Activated T-helper 17 cell treated with anti-CD3 and anti-CD28 coated beads, Interleukin-2, amount 50 U/mL, for 72 hours (primary cell): ENCODE data around the gene MORN5. TPM values are rescaled to one million over a fixed set of nuclear protein-coding genes. Genes with fewer than 3 reads are reported as not detected.

Experiments used
- ATAC-seq: fragments of 150-1000 bp; cut with Tn5 transposase; replicated peaks from 2 replicates; pipeline ENCODE4 v1.10.0; 2021; ENCODE audit warnings: mild to moderate bottlenecking, moderate library complexity
- H3K27ac Mint-ChIP-seq: one replicate; pipeline ENCODE4 v1.8.0; 2022; ENCODE audit warnings: mixed read lengths
- H3K27me3 Mint-ChIP-seq: one replicate; pipeline ENCODE4 v1.8.0; 2022; ENCODE audit warnings: mixed read lengths
- H3K36me3 Mint-ChIP-seq: one replicate; pipeline ENCODE4 v1.8.0; 2022; ENCODE audit warnings: low read depth, mild to moderate bottlenecking, mixed read lengths
- H3K4me1 Mint-ChIP-seq: one replicate; pipeline ENCODE4 v1.8.0; 2022; ENCODE audit warnings: mixed read lengths
- H3K4me3 Mint-ChIP-seq: one replicate; pipeline ENCODE4 v1.8.0; 2022; ENCODE audit warnings: mild to moderate bottlenecking, mixed read lengths
- H3K9me3 Mint-ChIP-seq: one replicate; pipeline ENCODE4 v1.8.0; 2022; ENCODE audit warnings: mixed read lengths
- total RNA-seq, 2 donors: library from RNA; stranded (reverse); gene quantifications; one replicate each; pipeline ENCODE4 v1.2.3, GENCODE V29; 2022

MORN5 gene
- total RNA-seq, 2 donors from 2014 or later = not detected

GRCh38 chr9:122129969-122130368 lies 29.7 kb upstream of the MORN5 start:
- H3K36me3 Mint-ChIP-seq = peaks cover 5% of the 10 kb centered on the region
- H3K9me3 Mint-ChIP-seq = no peaks in the 10 kb centered on the region
- ATAC-seq = no peak
- no peak overlapping the region for H3K4me3 Mint-ChIP-seq
- no peak overlapping the region for H3K27ac Mint-ChIP-seq
- H3K27me3 Mint-ChIP-seq = peaks cover 13% of the 10 kb centered on the region
- H3K4me1 Mint-ChIP-seq = peaks cover 11% of the 10 kb centered on the region

DNA sequence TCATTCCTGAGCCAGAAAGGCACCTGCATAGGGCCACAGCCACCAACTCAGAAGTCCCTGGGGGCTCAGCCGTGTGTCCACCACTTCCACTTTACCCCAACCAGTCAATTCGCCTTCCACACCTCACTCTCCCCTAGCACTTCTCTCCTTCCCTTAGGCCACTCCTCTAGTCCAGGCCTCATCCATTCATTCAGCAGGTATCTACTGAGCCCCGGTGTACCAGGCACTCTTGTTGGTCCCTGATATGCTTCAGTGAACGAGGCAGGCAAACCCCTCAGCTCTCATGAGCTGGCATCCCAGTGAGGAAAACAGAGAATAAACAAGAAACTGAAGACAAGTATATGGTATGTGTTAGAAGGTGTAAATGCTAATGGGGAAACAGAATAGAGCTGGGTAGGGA lies 28.9 kb upstream of the MORN5 start:
- ATAC-seq = no peak
- Mint-ChIP-seq H3K9me3 (no peaks in the 10 kb centered on the region), H3K4me1 (peaks cover 6% of the 10 kb centered on the region), H3K36me3 (no peaks in the 10 kb centered on the region), H3K27ac (no peak overlapping the region), H3K4me3 (no peak overlapping the region), H3K27me3 (peaks cover 8% of the 10 kb centered on the region)

DNA sequence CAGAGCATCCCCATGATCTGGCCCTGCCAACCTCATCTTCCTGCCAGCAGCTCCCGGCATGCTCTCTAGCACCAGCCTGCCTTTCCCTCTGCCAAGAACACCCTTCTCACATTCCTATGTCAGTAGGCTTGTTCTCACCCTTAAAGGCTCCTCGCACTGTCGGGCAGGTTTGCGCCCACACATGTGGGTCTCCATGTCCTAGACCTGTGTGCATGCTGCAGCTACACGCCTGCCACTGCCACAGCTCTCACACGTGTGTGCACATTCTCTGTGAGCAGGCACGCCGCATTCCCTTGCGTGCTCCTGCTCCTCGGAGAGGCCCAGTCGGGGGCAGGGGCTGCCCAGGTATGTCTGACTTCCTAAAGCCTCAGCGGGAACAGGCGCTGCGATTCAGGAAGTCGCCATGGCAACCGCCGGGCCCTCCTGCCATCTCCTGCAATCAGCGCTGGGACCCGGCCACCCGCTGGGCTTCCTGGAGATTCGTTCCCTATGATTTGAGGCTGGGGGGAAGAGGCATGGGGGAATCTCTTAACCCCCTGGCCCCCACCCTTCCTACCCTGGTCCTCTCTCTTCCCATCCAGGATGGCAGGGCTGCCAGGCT lies 28.2 kb upstream of the MORN5 start:
- Mint-ChIP-seq H3K27ac (no peak overlapping the region), H3K27me3 (peaks cover 4% of the 10 kb centered on the region), H3K9me3 (no peaks in the 10 kb centered on the region), H3K4me1 (peaks cover under 1% of the 10 kb centered on the region), H3K36me3 (no peaks in the 10 kb centered on the region), H3K4me3 (no peak overlapping the region)
- ATAC-seq = no peak

DNA sequence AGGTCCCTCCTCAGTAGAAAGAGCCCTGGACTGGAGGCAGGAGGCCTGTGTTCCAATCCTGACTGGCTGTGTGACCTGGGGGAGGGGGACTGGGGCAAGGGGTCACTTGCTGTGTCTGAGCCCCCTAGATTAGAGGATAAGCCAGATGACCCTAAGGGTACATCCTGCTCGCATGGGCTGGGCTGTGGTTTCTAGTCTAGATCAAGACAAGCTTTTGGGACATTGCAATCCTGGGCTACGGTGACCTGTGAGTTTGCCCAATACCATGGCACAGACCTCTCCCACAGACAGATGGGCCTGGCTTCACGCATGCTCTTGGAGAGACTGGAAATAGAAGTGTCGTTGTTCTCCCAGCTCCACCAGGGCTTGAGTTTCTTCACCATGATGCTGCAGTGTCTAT lies 27.2 kb upstream of the MORN5 start:
- no peak for ATAC-seq
- Mint-ChIP-seq H3K36me3 (no peaks in the 10 kb centered on the region), H3K4me3 (no peak overlapping the region), H3K9me3 (no peaks in the 10 kb centered on the region), H3K27ac (no peak overlapping the region), H3K4me1 (no peaks in the 10 kb centered on the region), H3K27me3 (peaks cover 3% of the 10 kb centered on the region)

- H3K27ac Mint-ChIP-seq = no peak overlapping the region
- H3K4me1 Mint-ChIP-seq = no peaks in the 10 kb centered on the region
- no peak for ATAC-seq
- peaks cover 3% of the 10 kb centered on the region for H3K27me3 Mint-ChIP-seq
- H3K9me3 Mint-ChIP-seq = no peaks in the 10 kb centered on the region
- no peak overlapping the region for H3K4me3 Mint-ChIP-seq
- no peaks in the 10 kb centered on the region for H3K36me3 Mint-ChIP-seq
Measured at GRCh38 chr9:122133263-122133983, 26.3 kb upstream of the MORN5 start.

DNA sequence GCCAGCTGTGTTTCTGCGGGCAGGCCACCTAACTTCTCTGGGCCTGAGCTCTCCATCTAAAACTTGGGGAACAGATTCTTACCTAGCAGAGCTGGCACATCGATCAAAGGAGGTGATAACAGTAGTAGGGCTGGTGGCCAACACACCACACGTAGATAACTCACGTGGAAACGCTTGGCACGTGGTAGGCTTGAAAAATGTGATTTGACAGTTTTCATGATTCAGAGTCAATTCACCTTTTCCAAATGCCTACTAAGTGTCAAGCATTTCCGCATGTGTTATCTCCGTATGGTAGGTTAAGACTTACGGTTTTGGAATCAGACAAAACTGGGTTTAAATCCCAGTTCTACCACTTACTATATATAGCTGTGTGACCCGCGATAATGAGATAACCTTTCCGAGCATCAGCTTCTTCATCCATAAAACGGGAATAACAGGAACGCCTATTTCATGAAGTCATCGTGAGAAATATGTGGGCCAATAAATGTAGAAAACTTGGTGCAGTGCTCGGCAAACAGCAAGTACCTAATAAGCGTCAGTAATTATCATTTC lies 25.6 kb upstream of the MORN5 start:
- Mint-ChIP-seq H3K36me3 (no peaks in the 10 kb centered on the region), H3K27ac (no peak overlapping the region), H3K4me1 (no peaks in the 10 kb centered on the region), H3K4me3 (no peak overlapping the region), H3K9me3 (no peaks in the 10 kb centered on the region), H3K27me3 (peaks cover 3% of the 10 kb centered on the region)
- no peak for ATAC-seq

- H3K36me3 Mint-ChIP-seq = no peaks in the 10 kb centered on the region
- no peak overlapping the region for H3K27ac Mint-ChIP-seq
- H3K27me3 Mint-ChIP-seq = peaks cover 3% of the 10 kb centered on the region
- H3K4me1 Mint-ChIP-seq = no peaks in the 10 kb centered on the region
- no peak for ATAC-seq
- H3K4me3 Mint-ChIP-seq = no peak overlapping the region
- no peaks in the 10 kb centered on the region for H3K9me3 Mint-ChIP-seq
Measured at GRCh38 chr9:122134822-122135528, 24.7 kb upstream of the MORN5 start.

DNA sequence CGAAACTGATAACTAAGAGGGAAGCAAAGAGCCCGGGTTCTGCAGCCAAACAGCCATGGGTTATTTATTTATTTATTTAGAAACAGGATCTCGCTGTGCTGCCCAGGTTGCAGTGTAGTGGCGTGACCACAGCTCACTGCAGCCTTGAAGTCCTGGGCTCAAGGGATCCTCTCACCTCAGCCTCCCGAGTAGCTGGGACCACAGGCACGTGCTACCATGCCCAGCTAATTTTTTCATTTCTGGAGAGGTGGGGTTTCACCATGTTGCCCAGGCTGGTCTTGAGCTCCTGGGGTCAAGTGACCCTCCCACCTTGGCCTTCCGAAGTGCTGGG lies 24.2 kb upstream of the MORN5 start:
- no peak overlapping the region for H3K27ac Mint-ChIP-seq
- no peak for ATAC-seq
- H3K4me1 Mint-ChIP-seq = no peaks in the 10 kb centered on the region
- no peak overlapping the region for H3K4me3 Mint-ChIP-seq
- H3K36me3 Mint-ChIP-seq = no peaks in the 10 kb centered on the region
- H3K27me3 Mint-ChIP-seq = peaks cover 3% of the 10 kb centered on the region
- no peaks in the 10 kb centered on the region for H3K9me3 Mint-ChIP-seq

DNA sequence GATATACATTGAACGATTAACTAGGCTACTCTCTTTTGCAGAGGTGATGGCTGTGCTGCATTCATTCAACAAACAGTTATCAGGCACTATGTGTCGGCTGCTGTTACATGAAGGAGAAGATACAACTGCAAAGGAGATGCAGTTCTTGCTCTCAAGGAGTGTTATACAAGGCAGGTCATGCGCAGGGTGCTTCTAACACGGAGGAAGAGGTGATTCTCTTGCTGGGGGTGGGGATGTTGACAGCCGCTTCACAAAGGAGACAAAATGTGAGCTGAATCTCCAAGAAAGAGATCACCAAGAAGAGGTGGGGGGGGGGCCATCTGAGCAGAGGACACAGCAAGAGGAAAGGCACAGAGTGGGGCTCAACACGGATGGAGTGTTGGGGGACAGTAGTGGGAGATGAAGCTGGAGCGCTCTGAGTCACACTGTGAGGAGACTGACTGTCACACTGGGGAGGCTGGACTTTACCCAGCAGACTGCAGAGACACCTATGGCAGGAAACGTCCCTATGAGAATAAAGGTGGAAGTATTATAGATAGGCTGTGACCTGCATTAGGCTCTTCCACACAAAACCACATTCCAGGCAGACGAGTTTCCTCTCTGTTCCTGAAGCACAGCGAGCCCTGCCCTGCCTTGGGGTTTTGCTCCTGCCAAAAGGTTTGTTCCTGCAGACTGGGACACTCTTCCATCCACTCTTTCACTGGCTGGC lies 21.0 kb upstream of the MORN5 start:
- H3K4me1 Mint-ChIP-seq = no peaks in the 10 kb centered on the region
- H3K9me3 Mint-ChIP-seq = no peaks in the 10 kb centered on the region
- ATAC-seq = no peak
- H3K27ac Mint-ChIP-seq = no peak overlapping the region
- no peaks in the 10 kb centered on the region for H3K27me3 Mint-ChIP-seq
- peaks cover 20% of the 10 kb centered on the region for H3K36me3 Mint-ChIP-seq
- no peak overlapping the region for H3K4me3 Mint-ChIP-seq

DNA sequence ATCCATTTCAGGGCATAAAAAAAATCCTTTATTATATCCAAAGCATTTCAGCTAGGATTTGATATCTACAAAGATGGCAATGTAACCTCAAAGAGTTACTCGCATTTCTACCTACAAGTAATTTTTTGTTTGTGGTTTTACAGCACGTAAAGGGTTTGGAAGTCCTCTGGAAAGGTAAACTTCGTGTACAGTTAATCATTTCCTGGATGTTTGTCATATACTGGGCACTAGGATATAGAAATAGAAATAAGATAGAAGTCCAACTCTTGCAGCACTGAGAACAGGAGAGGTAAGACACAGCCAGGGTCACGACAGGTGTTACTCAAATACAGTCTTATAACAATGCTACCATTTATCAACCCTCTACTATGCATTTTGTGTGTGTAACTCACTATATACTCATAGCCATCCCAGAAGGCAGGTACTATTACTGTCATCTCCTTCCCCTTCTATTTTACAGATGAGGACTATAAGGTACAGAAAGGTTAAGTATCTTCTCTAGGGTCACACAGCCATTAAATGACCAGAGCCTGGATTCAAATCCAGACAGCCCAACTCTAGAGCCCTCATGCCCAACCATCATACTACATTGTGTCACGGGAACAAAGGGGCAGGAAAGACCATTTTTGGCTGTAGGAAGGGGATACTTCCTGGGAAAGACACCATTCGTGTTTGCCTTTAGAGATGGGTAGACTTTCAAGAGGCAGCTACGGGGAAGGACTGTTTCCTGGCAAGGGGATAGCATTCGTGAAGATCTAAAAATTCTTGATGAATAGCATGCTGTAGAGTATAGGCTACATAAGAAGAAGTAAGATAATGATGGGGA lies 19.1 kb upstream of the MORN5 start:
- Mint-ChIP-seq H3K4me1 (no peaks in the 10 kb centered on the region), H3K27me3 (no peaks in the 10 kb centered on the region), H3K9me3 (no peaks in the 10 kb centered on the region), H3K4me3 (no peak overlapping the region), H3K27ac (no peak overlapping the region), H3K36me3 (peaks cover 36% of the 10 kb centered on the region)
- ATAC-seq = no peak

GRCh38 chr9:122141671-122142070 lies 18.0 kb upstream of the MORN5 start:
- H3K36me3 Mint-ChIP-seq = peaks cover 47% of the 10 kb centered on the region
- no peaks in the 10 kb centered on the region for H3K27me3 Mint-ChIP-seq
- no peaks in the 10 kb centered on the region for H3K9me3 Mint-ChIP-seq
- H3K27ac Mint-ChIP-seq = no peak overlapping the region
- no peak overlapping the region for H3K4me3 Mint-ChIP-seq
- H3K4me1 Mint-ChIP-seq = no peaks in the 10 kb centered on the region
- ATAC-seq = no peak

- peaks cover 63% of the 10 kb centered on the region for H3K36me3 Mint-ChIP-seq
- H3K4me3 Mint-ChIP-seq = no peak overlapping the region
- no peak overlapping the region for H3K27ac Mint-ChIP-seq
- H3K27me3 Mint-ChIP-seq = no peaks in the 10 kb centered on the region
- no peaks in the 10 kb centered on the region for H3K4me1 Mint-ChIP-seq
- no peak for ATAC-seq
- no peaks in the 10 kb centered on the region for H3K9me3 Mint-ChIP-seq
Measured at GRCh38 chr9:122143296-122143695, 16.4 kb upstream of the MORN5 start.

- H3K4me3 Mint-ChIP-seq = no peak overlapping the region
- peaks cover 70% of the 10 kb centered on the region for H3K36me3 Mint-ChIP-seq
- no peaks in the 10 kb centered on the region for H3K4me1 Mint-ChIP-seq
- no peaks in the 10 kb centered on the region for H3K27me3 Mint-ChIP-seq
- H3K9me3 Mint-ChIP-seq = no peaks in the 10 kb centered on the region
- no peak for ATAC-seq
- no peak overlapping the region for H3K27ac Mint-ChIP-seq
Measured at GRCh38 chr9:122143876-122144405, 15.8 kb upstream of the MORN5 start.
